GM12872 (cell line): ENCODE results near the gene CENPB.

Experiments
- TF ChIP-seq, protein P1 (sequence below): IDR thresholded peaks from 3 replicates; pipeline ENCODE4 v1.5.1; 2011; ENCODE audit warnings: low read depth, mild to moderate bottlenecking, low read length, moderate library complexity; ENCODE audit not compliant: insufficient read depth

Gene CENPB

DNA sequence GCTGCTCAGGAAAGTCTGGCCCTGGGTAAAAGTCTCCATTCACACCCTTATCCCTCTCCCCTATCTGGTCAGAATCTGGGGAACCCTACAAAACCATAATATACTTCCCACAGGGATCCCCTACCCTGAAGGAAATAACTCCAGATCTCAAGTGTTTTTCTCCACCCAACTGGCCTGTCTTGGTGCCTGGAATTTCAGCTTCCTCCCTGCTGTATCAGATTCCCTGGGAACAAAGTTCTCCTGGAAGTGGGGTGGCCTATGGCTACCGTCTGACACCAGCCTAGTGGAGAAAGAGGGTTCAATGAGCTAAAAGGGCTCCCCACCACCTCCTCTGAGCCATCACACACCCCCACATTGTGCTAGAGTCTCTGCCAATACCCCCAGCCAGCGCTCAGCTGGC, 39.1 kb downstream of the CENPB start:
- TF ChIP-seq, protein P1, sequence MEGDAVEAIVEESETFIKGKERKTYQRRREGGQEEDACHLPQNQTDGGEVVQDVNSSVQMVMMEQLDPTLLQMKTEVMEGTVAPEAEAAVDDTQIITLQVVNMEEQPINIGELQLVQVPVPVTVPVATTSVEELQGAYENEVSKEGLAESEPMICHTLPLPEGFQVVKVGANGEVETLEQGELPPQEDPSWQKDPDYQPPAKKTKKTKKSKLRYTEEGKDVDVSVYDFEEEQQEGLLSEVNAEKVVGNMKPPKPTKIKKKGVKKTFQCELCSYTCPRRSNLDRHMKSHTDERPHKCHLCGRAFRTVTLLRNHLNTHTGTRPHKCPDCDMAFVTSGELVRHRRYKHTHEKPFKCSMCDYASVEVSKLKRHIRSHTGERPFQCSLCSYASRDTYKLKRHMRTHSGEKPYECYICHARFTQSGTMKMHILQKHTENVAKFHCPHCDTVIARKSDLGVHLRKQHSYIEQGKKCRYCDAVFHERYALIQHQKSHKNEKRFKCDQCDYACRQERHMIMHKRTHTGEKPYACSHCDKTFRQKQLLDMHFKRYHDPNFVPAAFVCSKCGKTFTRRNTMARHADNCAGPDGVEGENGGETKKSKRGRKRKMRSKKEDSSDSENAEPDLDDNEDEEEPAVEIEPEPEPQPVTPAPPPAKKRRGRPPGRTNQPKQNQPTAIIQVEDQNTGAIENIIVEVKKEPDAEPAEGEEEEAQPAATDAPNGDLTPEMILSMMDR, result no peak

- TF ChIP-seq, protein P1, result no peak
These were observed 40.8 kb downstream of the CENPB start for GRCh38 chr20:3745686-3746173.

GRCh38 chr20:3744806-3745685, 41.5 kb downstream of the CENPB start:
- TF ChIP-seq, protein P1, result no peak

DNA sequence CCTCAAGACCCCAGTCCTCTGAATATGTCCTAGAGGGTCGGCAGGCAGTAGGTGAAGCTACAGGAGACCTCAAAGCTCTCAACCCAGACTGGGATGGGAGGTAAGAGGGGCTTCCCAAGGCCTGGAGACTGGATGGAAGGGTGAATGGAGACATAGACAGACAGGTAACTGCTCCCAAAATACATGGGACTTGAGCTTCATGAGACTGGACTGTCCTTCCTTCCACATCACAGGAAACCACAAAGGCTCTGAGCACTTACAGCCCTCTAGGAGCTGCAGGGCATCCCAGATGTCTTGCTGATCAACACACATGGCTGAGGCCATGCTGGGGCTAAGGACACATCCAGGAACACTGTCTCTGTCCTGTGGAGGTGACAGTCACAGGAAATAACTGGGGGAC, 42.5 kb downstream of the CENPB start:
- TF ChIP-seq, protein P1, result no peak

DNA sequence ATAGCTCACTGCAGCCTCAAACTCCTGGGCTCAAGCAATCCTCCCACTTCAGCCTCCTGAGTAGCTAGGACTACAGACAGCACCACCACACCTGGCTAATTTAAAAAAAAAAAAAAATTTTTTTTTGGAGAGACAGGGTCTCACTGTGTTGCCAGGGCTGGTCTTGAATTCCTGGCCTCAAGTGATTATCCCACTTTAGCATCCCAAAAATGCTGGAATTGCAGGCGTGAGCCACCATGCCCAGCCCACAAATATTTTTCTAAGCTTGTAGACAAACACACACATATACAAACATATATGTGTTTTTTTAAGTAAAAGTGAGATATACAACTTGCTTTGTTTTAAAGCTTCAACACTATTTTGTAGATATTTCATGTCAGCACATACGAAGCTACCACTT, 43.3 kb downstream of the CENPB start:
- TF ChIP-seq, protein P1, result no peak

- TF ChIP-seq, protein P1, result no peak
These were observed 44.6 kb downstream of the CENPB start for GRCh38 chr20:3741836-3742458.

DNA sequence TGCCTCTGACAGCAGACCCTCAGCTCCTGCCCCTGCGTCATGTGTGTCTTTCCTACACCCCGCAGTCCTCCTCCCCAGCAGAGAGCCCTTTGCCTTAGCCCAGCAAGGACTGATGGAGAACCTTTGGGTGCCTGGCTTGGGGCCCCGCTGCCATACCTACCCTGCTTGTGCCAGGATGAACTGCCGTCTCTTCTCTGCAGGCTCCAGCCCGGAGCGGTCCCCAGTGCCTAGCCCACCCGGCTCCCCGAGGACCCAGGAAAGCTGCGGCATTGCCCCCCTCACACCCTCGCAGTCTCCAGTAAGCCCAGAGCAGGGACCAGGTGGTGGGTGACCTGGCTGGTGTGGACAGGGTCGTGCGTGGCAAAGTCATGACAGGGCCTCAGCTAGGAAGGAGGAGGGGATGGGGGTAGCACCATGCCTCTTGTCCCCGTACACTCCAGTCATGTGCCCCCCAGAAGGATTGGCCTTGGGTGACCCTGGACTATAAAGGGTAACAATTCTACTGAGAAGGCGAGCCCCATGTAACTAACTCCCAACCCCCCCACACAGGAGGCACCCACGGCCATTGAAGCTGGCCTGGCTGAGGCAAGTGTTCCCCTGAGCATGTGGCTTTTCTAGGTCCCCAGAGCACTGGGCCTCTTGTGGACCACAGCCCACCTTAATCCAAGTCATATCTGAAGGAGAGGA, 45.8 kb downstream of the CENPB start:
- TF ChIP-seq, protein P1, result no peak
